B cell (primary cell): ENCODE data around the gene GLOD4. TPM values are rescaled to one million over a fixed set of nuclear protein-coding genes. Genes with fewer than 3 reads are reported as not detected.

Experiments used
- ATAC-seq: fragments of 200-7000 bp; cut with Tn5 transposase; one replicate; pipeline ENCODE4 v1.10.0; 2021; ENCODE audit warnings: low read depth, mild to moderate bottlenecking, moderate number of reproducible peaks, moderate library complexity
- CTCF ChIA-PET: fragments of 350-600 bp; sonication (Branson Sonifier 250); formaldehyde crosslinking; loops from one replicate; lab custom pipeline; 2021; ENCODE audit warnings: antibody characterized with exemption, inconsistent platforms; lab: Charles Lee
- POLR2A ChIA-PET: fragments of 350-600 bp; sonication (Branson Sonifier 250); formaldehyde crosslinking; loops from one replicate; lab custom pipeline; 2021; ENCODE audit warnings: antibody characterized with exemption; lab: Charles Lee
- DNase-seq: peaks from one replicate; pipeline ENCODE4 v3.0.0; 2013
- H2AFZ ChIP-seq: 2 replicates; pipeline ENCODE4 v1.6.1; 2012; ENCODE audit warnings: mild to moderate bottlenecking, low read depth, low read length; ENCODE audit not compliant: insufficient read depth, poor library complexity, severe bottlenecking
- H3K27ac ChIP-seq, 2 donors: 1 replicate in 1 of 2; 2 replicates in 1 of 2; pipeline ENCODE4 v1.5.1; 2012 to 2013; ENCODE audit warnings: low read length in 2 of 2, mild to moderate bottlenecking in 2 of 2, moderate library complexity in 1 of 2
- H3K27me3 ChIP-seq, 4 experiments: fragments of 200-600 bp in 1 of 4; sonication (generic) in 1 of 4; replicated peaks in 1 of 4; 1 replicate in 2 of 4; 2 replicates in 2 of 4; pipeline versions ENCODE4 v1.6.1 to v1.7.0; 2013 to 2016; ENCODE audit warnings: low read length in 3 of 4, mild to moderate bottlenecking in 2 of 4, mixed read lengths in 1 of 4, moderate library complexity in 1 of 4; ENCODE audit not compliant: insufficient read depth in 4 of 4, control insufficient read depth in 3 of 4; ENCODE audit errors: control extremely low read depth in 1 of 4
- H3K36me3 ChIP-seq, 2 experiments: replicated peaks in 1 of 2; 1 replicate in 1 of 2; 2 replicates in 1 of 2; pipeline versions ENCODE4 v1.6.1 to v1.7.1; 2013; ENCODE audit warnings: low read length in 1 of 2; ENCODE audit not compliant: insufficient read depth in 2 of 2, control insufficient read depth in 1 of 2; ENCODE audit errors: control extremely low read depth in 1 of 2, extremely low read depth in 1 of 2
- H3K4me1 ChIP-seq, 2 donors: fragments of 200-600 bp in 1 of 2; sonication (generic) in 1 of 2; 1 replicate in 1 of 2; 2 replicates in 1 of 2; pipeline versions ENCODE4 v1.5.1 to v1.6.1; 2013 to 2017; ENCODE audit warnings: low read length in 2 of 2; ENCODE audit not compliant: control insufficient read depth in 2 of 2, insufficient read depth in 2 of 2
- H3K4me2 ChIP-seq: replicated peaks from 2 replicates; pipeline ENCODE3; 2012; ENCODE audit warnings: mild to moderate bottlenecking, low read depth, low read length; ENCODE audit not compliant: poor library complexity, severe bottlenecking
- H3K4me3 ChIP-seq, 5 experiments: fragments of 200-600 bp in 1 of 5; sonication (generic) in 1 of 5; 1 replicate in 3 of 5; 2 replicates in 2 of 5; pipeline versions ENCODE4 v1.5.1 to v1.7.0; 2011 to 2016; ENCODE audit warnings: low read length in 4 of 5, mild to moderate bottlenecking in 4 of 5, low read depth in 2 of 5, control low read depth in 1 of 5, moderate library complexity in 1 of 5; ENCODE audit not compliant: insufficient read depth in 1 of 5; ENCODE audit errors: control extremely low read depth in 1 of 5, extremely low read depth in 1 of 5
- H3K79me2 ChIP-seq: fragments of 200-600 bp; sonication (generic); one replicate; pipeline ENCODE4 v1.6.0; 2016; ENCODE audit warnings: low read length; ENCODE audit not compliant: control insufficient read depth, insufficient read depth
- H3K9ac ChIP-seq: fragments of 200-600 bp; sonication (generic); 2 replicates; pipeline ENCODE4 v1.6.1; 2017; ENCODE audit warnings: mild to moderate bottlenecking, low read length, moderate library complexity
- H3K9me3 ChIP-seq, 3 donors: one replicate each; pipeline versions ENCODE4 v1.6.1 to v1.7.1; 2013; ENCODE audit warnings: low read length in 2 of 3; ENCODE audit not compliant: control insufficient read depth in 2 of 3, insufficient read depth in 1 of 3; ENCODE audit errors: control extremely low read depth in 1 of 3
- H4K20me1 ChIP-seq: 2 replicates; pipeline ENCODE4 v1.6.0; 2012; ENCODE audit warnings: mild to moderate bottlenecking, low read length; ENCODE audit not compliant: insufficient read depth, control insufficient read depth, poor library complexity, severe bottlenecking
- H3K27ac Mint-ChIP-seq: one replicate; pipeline ENCODE4 v1.8.0; 2021; ENCODE audit warnings: mixed read lengths
- H3K27me3 Mint-ChIP-seq: one replicate; pipeline ENCODE4 v1.8.0; 2021; ENCODE audit warnings: mixed read lengths
- H3K4me1 Mint-ChIP-seq: one replicate; pipeline ENCODE4 v1.8.0; 2021; ENCODE audit warnings: mixed read lengths
- H3K4me3 Mint-ChIP-seq: one replicate; pipeline ENCODE4 v1.8.0; 2021; ENCODE audit warnings: mixed read lengths
- H3K9me3 Mint-ChIP-seq: one replicate; pipeline ENCODE4 v1.8.0; 2022; ENCODE audit warnings: mixed read lengths; ENCODE audit not compliant: insufficient read depth
- EZH2 ChIP-seq: IDR thresholded peaks from 2 replicates; pipeline ENCODE4 v1.6.1; 2012; ENCODE audit warnings: borderline replicate concordance, low read depth, mild to moderate bottlenecking, moderate library complexity, low read length; ENCODE audit not compliant: insufficient read depth, poor library complexity, severe bottlenecking
- WGBS: methylation state at CpG from one replicate; pipeline ENCODE4 v1.1.5; 2013; ENCODE audit warnings: missing lambda C conversion rate; ENCODE audit not compliant: insufficient coverage; 5-methylcytosine and 5-hydroxymethylcytosine counted together
- intact Hi-C: fragments of 100-400 bp; cut with micrococcal nuclease; formaldehyde crosslinking; loops from one replicate; pipeline ENCODE4 v1.10.0; 2022
- polyA plus RNA-seq: library from polyadenylated mRNA; depleted of rRNA; stranded (reverse); fragments of >200 nt; gene quantifications from 2 replicates; pipeline ENCODE4 v1.2.3, GENCODE V29; 2012
- total RNA-seq, 2 donors: library from RNA; stranded (reverse); fragments of 120-200 nt in 1 of 2; gene quantifications; 1 replicate in 1 of 2; 2 replicates in 1 of 2; pipeline versions ENCODE4 v1.2.3 to v1.2.4, GENCODE V29; 2013 to 2022
- TF ChIP-seq, protein P1 (sequence below): fragments of 200-600 bp; IDR thresholded peaks from one replicate; pipeline ENCODE4 v1.8.0; 2022; ENCODE audit warnings: antibody characterized with exemption, mild to moderate bottlenecking

Gene GLOD4
- total and polyA plus RNA-seq, 2 donors (not counting 1 experiment from before 2014, with no cell fraction given) = 24.0 to 77.4 TPM

DNA sequence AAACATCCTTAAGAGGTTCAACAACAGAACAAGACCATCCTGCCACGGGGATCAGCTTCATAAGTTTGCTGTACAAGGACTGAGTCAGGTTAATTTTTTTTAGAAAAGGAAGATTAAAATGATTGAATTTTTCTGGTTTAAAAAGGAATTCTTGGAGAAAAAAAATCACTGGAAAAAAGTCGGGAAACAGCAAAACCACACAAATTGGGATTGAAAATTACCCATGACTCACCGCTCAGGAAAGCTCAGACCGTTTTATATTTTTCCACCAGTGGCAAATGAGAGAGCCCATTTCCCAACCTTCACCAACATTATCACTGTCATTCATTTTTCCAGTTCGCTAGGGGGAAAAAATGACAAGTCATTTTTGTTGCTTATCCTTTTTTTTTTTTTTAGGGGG lies 46.7 kb upstream of the GLOD4 start:
- Histone ChIP-seq H3K4me3 (no peak overlapping the region), H3K4me2 (no peak overlapping the region), H3K27ac (no peak overlapping the region), H3K4me1 (no peaks in the 10 kb centered on the region), H3K27me3 (no peaks in the 10 kb centered on the region), H2AFZ (no peak overlapping the region), H3K36me3 (no peaks in the 10 kb centered on the region), H4K20me1 (no peaks in the 10 kb centered on the region), H3K79me2 (no peaks in the 10 kb centered on the region), H3K9me3 (peaks cover 0 to 15% (median 0%) of the 10 kb centered on the region in 3 donors), H3K9ac (no peak overlapping the region)
- DNase-seq (no peak), ATAC-seq (no peak)
- Mint-ChIP-seq H3K27me3 (peaks cover 3% of the 10 kb centered on the region), H3K4me3 (no peak overlapping the region), H3K9me3 (no peaks in the 10 kb centered on the region), H3K4me1 (no peaks in the 10 kb centered on the region), H3K27ac (no peak overlapping the region)
- intact Hi-C loops = no loop called here
- ChIA-PET CTCF (no interaction called here), POLR2A (no interaction called here)
- 90% methylated on average over 2 of the region's 5 CpGs for WGBS
- TF ChIP-seq, protein P1, sequence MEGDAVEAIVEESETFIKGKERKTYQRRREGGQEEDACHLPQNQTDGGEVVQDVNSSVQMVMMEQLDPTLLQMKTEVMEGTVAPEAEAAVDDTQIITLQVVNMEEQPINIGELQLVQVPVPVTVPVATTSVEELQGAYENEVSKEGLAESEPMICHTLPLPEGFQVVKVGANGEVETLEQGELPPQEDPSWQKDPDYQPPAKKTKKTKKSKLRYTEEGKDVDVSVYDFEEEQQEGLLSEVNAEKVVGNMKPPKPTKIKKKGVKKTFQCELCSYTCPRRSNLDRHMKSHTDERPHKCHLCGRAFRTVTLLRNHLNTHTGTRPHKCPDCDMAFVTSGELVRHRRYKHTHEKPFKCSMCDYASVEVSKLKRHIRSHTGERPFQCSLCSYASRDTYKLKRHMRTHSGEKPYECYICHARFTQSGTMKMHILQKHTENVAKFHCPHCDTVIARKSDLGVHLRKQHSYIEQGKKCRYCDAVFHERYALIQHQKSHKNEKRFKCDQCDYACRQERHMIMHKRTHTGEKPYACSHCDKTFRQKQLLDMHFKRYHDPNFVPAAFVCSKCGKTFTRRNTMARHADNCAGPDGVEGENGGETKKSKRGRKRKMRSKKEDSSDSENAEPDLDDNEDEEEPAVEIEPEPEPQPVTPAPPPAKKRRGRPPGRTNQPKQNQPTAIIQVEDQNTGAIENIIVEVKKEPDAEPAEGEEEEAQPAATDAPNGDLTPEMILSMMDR = no peak
- TF ChIP-seq EZH2 = no peak

- 94% methylated on average over 18 of the region's 21 CpGs for WGBS
- intact Hi-C loops = no loop called here
- H3K27ac ChIP-seq = no peak overlapping the region
- no peak overlapping the region for H3K4me3 Mint-ChIP-seq
- no peaks in the 10 kb centered on the region for H3K4me1 Mint-ChIP-seq
- H3K79me2 ChIP-seq = no peaks in the 10 kb centered on the region
- no peak overlapping the region for H3K4me2 ChIP-seq
- no peaks in the 10 kb centered on the region for H4K20me1 ChIP-seq
- H3K27me3 ChIP-seq = no peaks in the 10 kb centered on the region
- ChIA-PET CTCF (no interaction called here), POLR2A (no interaction called here)
- TF ChIP-seq EZH2 = no peak
- TF ChIP-seq, protein P1 = no peak
- H2AFZ ChIP-seq = no peak overlapping the region
- no peak for ATAC-seq
- H3K4me3 ChIP-seq = no peak overlapping the region
- H3K9ac ChIP-seq = no peak overlapping the region
- H3K9me3 ChIP-seq = peaks cover 0 to 10% (median 0%) of the 10 kb centered on the region in 3 donors
- peaks cover 3% of the 10 kb centered on the region for H3K27me3 Mint-ChIP-seq
- H3K36me3 ChIP-seq = no peaks in the 10 kb centered on the region
- DNase-seq = no peak
- H3K4me1 ChIP-seq = no peaks in the 10 kb centered on the region
- H3K9me3 Mint-ChIP-seq = no peaks in the 10 kb centered on the region
- H3K27ac Mint-ChIP-seq = no peak overlapping the region
These were observed 44.7 kb upstream of the GLOD4 start for GRCh38 chr17:826778-827177.
